SK-N-SH (cell line): ENCODE measurements around the gene EPHA3. TPM values are rescaled to one million over a fixed set of nuclear protein-coding genes. Genes with fewer than 3 reads are reported as not detected.

ENCODE experiments used
- CTCF ChIA-PET: fragments of 300-600, 350-600 bp; formaldehyde crosslinking; extraction: SDS; loops from one replicate; lab custom pipeline; 2021; lab: Yijun Ruan, JAX
- POLR2A ChIA-PET: fragments of 350-600 bp; sonication (Branson Sonifier 250); formaldehyde crosslinking; extraction: SDS; loops from one replicate; lab custom pipeline; 2020; ENCODE audit warnings: antibody characterized with exemption, inconsistent platforms; lab: Yijun Ruan, JAX
- DNase-seq: peaks from one replicate; pipeline ENCODE4 v3.0.0; 2012
- H2AFZ ChIP-seq: fragments of 200-600 bp; sonication (generic); 2 replicates; pipeline ENCODE4 v1.8.1; 2016; ENCODE audit warnings: antibody characterized with exemption, mild to moderate bottlenecking, low read depth
- H3F3A ChIP-seq: fragments of 200-600 bp; sonication (generic); replicated peaks from 2 replicates; pipeline ENCODE3; 2016; ENCODE audit warnings: antibody characterized with exemption, mild to moderate bottlenecking; ENCODE audit not compliant: insufficient read depth
- H3K27ac ChIP-seq, 2 experiments: fragments of 200-500 bp in 1 of 2; fragments of 200-600 bp in 1 of 2; sonication (Bioruptor generic) in 1 of 2; sonication (generic), shearing (Covaris generic) in 1 of 2; 2 replicates each; pipeline versions ENCODE4 v1.5.1 to v1.6.1; 2014 to 2016; ENCODE audit warnings: low read depth in 2 of 2, inconsistent platforms in 1 of 2, low read length in 1 of 2, mild to moderate bottlenecking in 1 of 2, mixed read lengths in 1 of 2
- H3K27me3 ChIP-seq: fragments of 200-600 bp; sonication (generic), shearing (Covaris generic); 2 replicates; pipeline ENCODE4 v1.6.1; 2016; ENCODE audit warnings: mixed run types; ENCODE audit not compliant: insufficient read depth
- H3K36me3 ChIP-seq, 2 experiments: fragments of 200-500 bp in 1 of 2; fragments of 200-600 bp in 1 of 2; sonication (Bioruptor generic) in 1 of 2; sonication (generic) in 1 of 2; replicated peaks in 1 of 2; 2 replicates each; pipeline versions ENCODE3 to v1.5.1; 2014 to 2016; ENCODE audit warnings: low read length in 1 of 2, mild to moderate bottlenecking in 1 of 2; ENCODE audit not compliant: insufficient read depth in 2 of 2, control insufficient read depth in 1 of 2
- H3K4me1 ChIP-seq, 2 experiments: fragments of 200-500 bp in 1 of 2; fragments of 200-600 bp in 1 of 2; sonication (Bioruptor generic) in 1 of 2; sonication (generic), shearing (Covaris generic) in 1 of 2; 2 replicates each; pipeline versions ENCODE4 v1.5.1 to v1.6.1; 2014 to 2016; ENCODE audit warnings: low read depth in 1 of 2, low read length in 1 of 2, mixed run types in 1 of 2; ENCODE audit not compliant: insufficient read depth in 2 of 2, control insufficient read depth in 1 of 2
- H3K4me2 ChIP-seq: fragments of 200-600 bp; sonication (generic), shearing (Covaris generic); 2 replicates; pipeline ENCODE4 v1.6.1; 2017; ENCODE audit warnings: mixed run types
- H3K4me3 ChIP-seq, 2 experiments: fragments of 200-500 bp in 1 of 2; fragments of 200-600 bp in 1 of 2; sonication (Bioruptor generic) in 1 of 2; sonication (generic), shearing (Covaris generic) in 1 of 2; 2 replicates each; pipeline versions ENCODE4 v1.5.1 to v1.8.1; 2014 to 2016; ENCODE audit warnings: low read depth in 2 of 2, inconsistent platforms in 1 of 2, low read length in 1 of 2, mild to moderate bottlenecking in 1 of 2, mixed read lengths in 1 of 2, moderate library complexity in 1 of 2
- H3K79me2 ChIP-seq: fragments of 200-600 bp; sonication (generic); 2 replicates; pipeline ENCODE4 v1.8.1; 2017; ENCODE audit warnings: mild to moderate bottlenecking; ENCODE audit not compliant: insufficient read depth
- H3K9ac ChIP-seq: fragments of 200-600 bp; sonication (generic); 2 replicates; pipeline ENCODE4 v1.6.1; 2017; ENCODE audit warnings: mixed run types
- H3K9me2 ChIP-seq: fragments of 200-600 bp; sonication (generic); 2 replicates; pipeline ENCODE4 v1.6.1; 2017; ENCODE audit warnings: mixed run types
- H3K9me3 ChIP-seq: fragments of 200-600 bp; sonication (generic); 2 replicates; pipeline ENCODE4 v1.6.1; 2017; ENCODE audit warnings: mixed run types, mild to moderate bottlenecking, moderate library complexity
- H4K20me1 ChIP-seq: fragments of 200-600 bp; sonication (generic); 2 replicates; pipeline ENCODE4 v1.6.1; 2017; ENCODE audit warnings: mild to moderate bottlenecking, mixed run types; ENCODE audit not compliant: insufficient read depth
- EP300 ChIP-seq, 2 experiments: IDR thresholded peaks; 2 replicates each; pipeline versions ENCODE4 v1.4.0 to v1.6.1; 2012; ENCODE audit warnings: borderline replicate concordance in 1 of 2, low read depth in 1 of 2, low read length in 1 of 2
- EZH2phosphoT487 ChIP-seq: fragments of 200-600 bp; sonication (generic); IDR thresholded peaks from 2 replicates; pipeline ENCODE4 v1.6.1; 2017; ENCODE audit warnings: low read depth, mixed run types, mild to moderate bottlenecking, antibody characterized with exemption, moderate library complexity, borderline replicate concordance
- FOSL2 ChIP-seq: IDR thresholded peaks from 2 replicates; pipeline ENCODE4 v1.4.0; 2012; ENCODE audit warnings: low read depth, mild to moderate bottlenecking, moderate library complexity, borderline replicate concordance
- FOXM1 ChIP-seq: IDR thresholded peaks from 2 replicates; pipeline ENCODE4 v1.4.0; 2012; ENCODE audit warnings: low read depth, mild to moderate bottlenecking
- GABPA ChIP-seq: IDR thresholded peaks from 2 replicates; pipeline ENCODE4 v1.4.0; 2012; ENCODE audit warnings: low read depth, mild to moderate bottlenecking
- IRF3 ChIP-seq: fragments of 150-350 bp; IDR thresholded peaks from 2 replicates; pipeline ENCODE4 v1.6.1; 2016; ENCODE audit warnings: mild to moderate bottlenecking, low read depth, low read length
- MXI1 ChIP-seq: IDR thresholded peaks from 2 replicates; pipeline ENCODE4 v1.6.1; 2012; ENCODE audit warnings: mild to moderate bottlenecking, low read depth, low read length, improper control_type of control experiment
- PBX3 ChIP-seq: IDR thresholded peaks from 2 replicates; pipeline ENCODE4; 2012
- POLR2AphosphoS5 ChIP-seq: IDR thresholded peaks from 2 replicates; pipeline ENCODE4 v1.6.1; 2012; ENCODE audit warnings: low read depth, low read length
- RFX5 ChIP-seq: IDR thresholded peaks from 2 replicates; pipeline ENCODE4 v1.6.1; 2012; ENCODE audit warnings: mild to moderate bottlenecking, improper control_type of control experiment, low read length
- SIN3A ChIP-seq: IDR thresholded peaks from 2 replicates; pipeline ENCODE4 v1.6.1; 2012; ENCODE audit warnings: low read depth, mild to moderate bottlenecking, low read length, moderate library complexity, borderline replicate concordance
- SMC3 ChIP-seq: IDR thresholded peaks from 2 replicates; pipeline ENCODE4 v1.6.1; 2012; ENCODE audit warnings: low read depth, low read length, improper control_type of control experiment
- USF1 ChIP-seq: IDR thresholded peaks from 2 replicates; pipeline ENCODE4 v1.4.0; 2012; ENCODE audit warnings: low read depth, borderline replicate concordance
- USF2 ChIP-seq: fragments of 150-350 bp; IDR thresholded peaks from 2 replicates; pipeline ENCODE4 v1.6.1; 2017; ENCODE audit warnings: antibody characterized with exemption, low read length, low read depth, borderline replicate concordance
- ZBTB33 ChIP-seq: IDR thresholded peaks from 2 replicates; pipeline ENCODE4 v1.4.0; 2012; ENCODE audit warnings: low read depth, borderline replicate concordance
- WGBS: methylation state at CpG from one replicate; pipeline ENCODE4 v1.1.6; 2017; ENCODE audit warnings: low lambda C conversion rate; 5-methylcytosine and 5-hydroxymethylcytosine counted together
- polyA plus RNA-seq, 3 experiments: library from polyadenylated mRNA; depleted of rRNA; stranded (reverse); fragments of >200 nt; gene quantifications; 2 replicates each; pipeline ENCODE4 v1.2.3, GENCODE V29; 2012

EPHA3 gene
- polyA plus RNA-seq, 1 of the 3 experiments (the other 2 are of a cell fraction) = not detected

- H3K9ac ChIP-seq = no peak overlapping the region
- H3K4me2 ChIP-seq = no peak overlapping the region
- POLR2A ChIA-PET = no interaction called here
- no peaks in the 10 kb centered on the region for H3K36me3 ChIP-seq
- no peaks in the 10 kb centered on the region for H3K27me3 ChIP-seq
- H3K9me3 ChIP-seq = no peaks in the 10 kb centered on the region
- H3K4me3 ChIP-seq = no peak overlapping the region
- H3K79me2 ChIP-seq = no peaks in the 10 kb centered on the region
- TF ChIP-seq POLR2AphosphoS5 = no peak
- no peak for TF ChIP-seq IRF3
- no peak for TF ChIP-seq FOSL2
- no peak for TF ChIP-seq EZH2phosphoT487
- no peak for TF ChIP-seq GABPA
- no peak for TF ChIP-seq FOXM1
- WGBS = 2% methylated on average over 5 of the region's 5 CpGs
- no peaks in the 10 kb centered on the region for H3F3A ChIP-seq
- H3K9me2 ChIP-seq = no peaks in the 10 kb centered on the region
- no peak overlapping the region for H2AFZ ChIP-seq
- no peak overlapping the region for H3K27ac ChIP-seq
- no peak for DNase-seq
- H4K20me1 ChIP-seq = no peaks in the 10 kb centered on the region
- no peaks in the 10 kb centered on the region for H3K4me1 ChIP-seq
- CTCF ChIA-PET = no interaction called here
These were observed 182.3 kb downstream of the EPHA3 start for GRCh38 chr3:89289574-89290190.

GRCh38 chr3:89297199-89297598, 189.8 kb downstream of the EPHA3 start:
- H3F3A ChIP-seq = no peaks in the 10 kb centered on the region
- no peaks in the 10 kb centered on the region for H4K20me1 ChIP-seq
- CTCF ChIA-PET = no interaction called here
- POLR2A ChIA-PET = no interaction called here
- H3K79me2 ChIP-seq = no peaks in the 10 kb centered on the region
- 0% methylated on average over 1 of the region's 1 CpG for WGBS
- H2AFZ ChIP-seq = no peak overlapping the region
- no peaks in the 10 kb centered on the region for H3K36me3 ChIP-seq
- H3K4me1 ChIP-seq = no peaks in the 10 kb centered on the region
- TF ChIP-seq POLR2AphosphoS5 = no peak
- TF ChIP-seq SMC3 = no peak
- no peak for TF ChIP-seq USF1
- no peak for TF ChIP-seq EP300 (IDR thresholded peaks at IDR 0.05; ENCODE audit: borderline replicate concordance in 1 of 2, low read depth in 1 of 2, low read length in 1 of 2)
- TF ChIP-seq RFX5 = no peak
- TF ChIP-seq, all 33 proteins: peak for 0
- Histone ChIP-seq H3K4me3 (no peak overlapping the region), H3K9me3 (no peaks in the 10 kb centered on the region), H3K4me2 (no peak overlapping the region), H3K27ac (no peak overlapping the region), H3K27me3 (no peaks in the 10 kb centered on the region), H3K9ac (no peak overlapping the region), H3K9me2 (no peaks in the 10 kb centered on the region)
- no peak for DNase-seq

- H4K20me1 ChIP-seq = no peaks in the 10 kb centered on the region
- no peak overlapping the region for H3K9ac ChIP-seq
- H3K4me1 ChIP-seq = no peaks in the 10 kb centered on the region
- H3K4me2 ChIP-seq = no peak overlapping the region
- CTCF ChIA-PET = no interaction called here
- no peak overlapping the region for H2AFZ ChIP-seq
- H3K9me3 ChIP-seq = no peaks in the 10 kb centered on the region
- no peaks in the 10 kb centered on the region for H3K27me3 ChIP-seq
- H3K4me3 ChIP-seq = no peak overlapping the region
- H3K27ac ChIP-seq = no peak overlapping the region
- H3K9me2 ChIP-seq = no peaks in the 10 kb centered on the region
- WGBS = 14% methylated on average over 2 of the region's 2 CpGs
- POLR2A ChIA-PET = no interaction called here
- no peaks in the 10 kb centered on the region for H3K79me2 ChIP-seq
- no peak for DNase-seq
- H3K36me3 ChIP-seq = no peaks in the 10 kb centered on the region
- H3F3A ChIP-seq = no peaks in the 10 kb centered on the region
- TF ChIP-seq SIN3A (no peak), PBX3 (no peak), MXI1 (no peak), USF2 (no peak), FOXM1 (no peak), EZH2phosphoT487 (no peak), ZBTB33 (no peak)
These were observed 193.1 kb downstream of the EPHA3 start for GRCh38 chr3:89300526-89300925.
